HG03521 (cell line): Measurements from ENCODE around the gene ERGIC3.

Source experiments
- ATAC-seq: cut with Tn5 transposase; IDR thresholded peaks from one replicate; pipeline ENCODE4 v1.9.1; 2021; ENCODE audit warnings: mild to moderate bottlenecking, moderate library complexity; ENCODE audit not compliant: unreplicated experiment

ERGIC3 gene

DNA sequence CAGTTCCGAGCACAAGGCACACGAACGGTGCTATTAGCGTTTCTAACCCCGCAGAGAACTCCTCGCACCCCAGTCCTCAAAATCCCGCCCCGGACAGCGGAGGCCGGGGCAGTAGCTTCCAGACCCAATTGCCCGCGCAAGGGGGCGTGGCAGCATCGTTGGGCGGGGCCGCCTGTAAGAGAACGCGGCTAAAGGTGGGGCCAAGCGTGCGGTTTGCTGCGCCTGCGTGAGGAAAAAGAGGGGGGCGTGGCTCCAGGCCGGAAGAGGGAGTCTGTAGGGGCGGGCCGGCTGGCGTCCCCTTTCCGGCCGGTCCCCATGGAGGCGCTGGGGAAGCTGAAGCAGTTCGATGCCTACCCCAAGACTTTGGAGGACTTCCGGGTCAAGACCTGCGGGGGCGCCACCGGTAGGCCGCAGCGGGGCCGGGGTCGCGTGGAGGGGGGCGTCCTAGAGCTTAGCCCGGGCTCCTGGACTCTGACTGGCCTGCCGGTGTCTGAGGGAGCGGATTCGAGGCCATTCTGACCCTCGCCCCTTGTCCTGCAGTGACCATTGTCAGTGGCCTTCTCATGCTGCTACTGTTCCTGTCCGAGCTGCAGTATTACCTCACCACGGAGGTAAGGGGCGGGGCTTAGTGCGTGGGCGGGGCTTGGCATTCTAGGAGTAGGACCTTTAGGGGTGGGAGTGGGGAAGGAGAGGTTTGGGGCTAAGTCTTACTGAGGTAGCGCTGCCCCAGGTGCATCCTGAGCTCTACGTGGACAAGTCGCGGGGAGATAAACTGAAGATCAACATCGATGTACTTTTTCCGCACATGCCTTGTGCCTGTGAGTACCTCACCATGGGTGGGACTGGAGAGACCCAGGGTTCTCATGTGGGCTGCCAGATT lies at the start of gene ERGIC3:
Gene ERGIC3, plus strand, starts transcription at position 296 of the 880 bp plus-strand sequence. Its CDS starts 20 bp downstream, at position 316.
- peak; percentile 90 for ATAC-seq

- ATAC-seq: no peak
These were observed 49.5 kb upstream of the ERGIC3 start for GRCh38 chr20:35492352-35492751.

- ATAC-seq: no peak
These were observed 45.4 kb upstream of the ERGIC3 start for GRCh38 chr20:35496481-35496880.

- ATAC-seq: no peak
These were observed 44.6 kb upstream of the ERGIC3 start for GRCh38 chr20:35497320-35497719.

DNA sequence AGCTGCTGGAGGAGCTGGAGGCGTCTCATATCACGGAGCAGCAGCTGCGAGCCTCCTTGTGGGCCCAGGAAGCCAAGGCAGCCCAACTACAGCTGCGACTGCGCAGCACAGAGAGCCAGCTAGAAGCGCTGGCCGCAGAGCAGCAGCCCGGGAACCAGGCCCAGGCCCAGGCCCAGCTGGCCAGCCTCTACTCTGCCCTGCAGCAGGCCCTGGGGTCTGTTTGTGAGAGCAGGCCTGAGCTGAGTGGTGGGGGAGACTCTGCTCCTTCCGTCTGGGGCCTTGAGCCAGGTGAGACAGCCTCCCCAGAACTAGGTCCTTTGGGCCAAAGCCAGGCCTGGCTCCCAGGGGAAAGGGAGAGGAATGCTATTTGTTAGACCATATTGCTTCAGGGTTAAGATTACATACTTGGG lies 44.1 kb upstream of the ERGIC3 start:
- no peak for ATAC-seq

- ATAC-seq: no peak
These were observed 42.6 kb upstream of the ERGIC3 start for GRCh38 chr20:35499271-35499670.

DNA sequence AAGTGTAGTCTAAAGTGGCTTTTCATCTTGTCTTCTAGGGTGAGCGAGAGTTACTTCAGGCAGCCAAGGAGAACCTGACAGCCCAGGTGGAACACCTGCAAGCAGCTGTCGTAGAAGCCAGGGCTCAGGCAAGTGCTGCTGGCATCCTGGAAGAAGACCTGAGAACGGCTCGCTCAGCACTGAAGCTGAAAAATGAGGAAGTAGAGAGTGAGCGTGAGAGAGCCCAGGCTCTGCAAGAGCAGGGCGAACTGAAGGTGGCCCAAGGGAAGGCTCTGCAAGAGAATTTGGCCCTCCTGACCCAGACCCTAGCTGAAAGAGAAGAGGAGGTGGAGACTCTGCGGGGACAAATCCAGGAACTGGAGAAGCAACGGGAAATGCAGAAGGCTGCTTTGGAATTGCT lies 39.5 kb upstream of the ERGIC3 start:
- ATAC-seq: no peak

DNA sequence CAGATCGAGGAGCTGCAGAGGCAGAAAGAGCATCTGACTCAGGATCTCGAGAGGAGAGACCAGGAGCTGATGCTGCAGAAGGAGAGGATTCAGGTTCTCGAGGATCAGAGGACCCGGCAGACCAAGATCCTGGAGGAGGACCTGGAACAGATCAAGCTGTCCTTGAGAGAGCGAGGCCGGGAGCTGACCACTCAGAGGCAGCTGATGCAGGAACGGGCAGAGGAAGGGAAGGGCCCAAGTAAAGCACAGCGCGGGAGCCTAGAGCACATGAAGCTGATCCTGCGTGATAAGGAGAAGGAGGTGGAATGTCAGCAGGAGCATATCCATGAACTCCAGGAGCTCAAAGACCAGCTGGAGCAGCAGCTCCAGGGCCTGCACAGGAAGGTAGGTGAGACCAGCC lies 38.6 kb upstream of the ERGIC3 start:
- no peak for ATAC-seq

DNA sequence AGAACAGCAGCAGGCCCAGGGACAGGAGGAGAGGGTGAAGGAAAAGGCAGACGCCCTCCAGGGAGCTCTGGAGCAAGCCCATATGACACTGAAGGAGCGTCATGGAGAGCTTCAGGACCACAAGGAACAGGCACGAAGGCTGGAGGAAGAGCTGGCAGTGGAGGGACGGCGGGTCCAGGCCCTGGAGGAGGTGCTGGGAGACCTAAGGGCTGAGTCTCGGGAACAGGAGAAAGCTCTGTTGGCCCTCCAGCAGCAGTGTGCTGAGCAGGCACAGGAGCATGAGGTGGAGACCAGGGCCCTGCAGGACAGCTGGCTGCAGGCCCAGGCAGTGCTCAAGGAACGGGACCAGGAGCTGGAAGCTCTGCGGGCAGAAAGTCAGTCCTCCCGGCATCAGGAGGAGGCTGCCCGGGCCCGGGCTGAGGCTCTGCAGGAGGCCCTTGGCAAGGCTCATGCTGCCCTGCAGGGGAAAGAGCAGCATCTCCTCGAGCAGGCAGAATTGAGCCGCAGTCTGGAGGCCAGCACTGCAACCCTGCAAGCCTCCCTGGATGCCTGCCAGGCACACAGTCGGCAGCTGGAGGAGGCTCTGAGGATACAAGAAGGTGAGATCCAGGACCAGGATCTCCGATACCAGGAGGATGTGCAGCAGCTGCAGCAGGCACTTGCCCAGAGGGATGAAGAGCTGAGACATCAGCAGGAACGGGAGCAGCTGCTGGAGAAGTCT lies 37.9 kb upstream of the ERGIC3 start:
- no peak for ATAC-seq

GRCh38 chr20:35504751-35505150 lies 37.1 kb upstream of the ERGIC3 start:
- ATAC-seq: no peak

GRCh38 chr20:35506179-35506578 lies 35.7 kb upstream of the ERGIC3 start:
- no peak for ATAC-seq

GRCh38 chr20:35506872-35507638 lies 34.8 kb upstream of the ERGIC3 start:
- ATAC-seq: no peak

DNA sequence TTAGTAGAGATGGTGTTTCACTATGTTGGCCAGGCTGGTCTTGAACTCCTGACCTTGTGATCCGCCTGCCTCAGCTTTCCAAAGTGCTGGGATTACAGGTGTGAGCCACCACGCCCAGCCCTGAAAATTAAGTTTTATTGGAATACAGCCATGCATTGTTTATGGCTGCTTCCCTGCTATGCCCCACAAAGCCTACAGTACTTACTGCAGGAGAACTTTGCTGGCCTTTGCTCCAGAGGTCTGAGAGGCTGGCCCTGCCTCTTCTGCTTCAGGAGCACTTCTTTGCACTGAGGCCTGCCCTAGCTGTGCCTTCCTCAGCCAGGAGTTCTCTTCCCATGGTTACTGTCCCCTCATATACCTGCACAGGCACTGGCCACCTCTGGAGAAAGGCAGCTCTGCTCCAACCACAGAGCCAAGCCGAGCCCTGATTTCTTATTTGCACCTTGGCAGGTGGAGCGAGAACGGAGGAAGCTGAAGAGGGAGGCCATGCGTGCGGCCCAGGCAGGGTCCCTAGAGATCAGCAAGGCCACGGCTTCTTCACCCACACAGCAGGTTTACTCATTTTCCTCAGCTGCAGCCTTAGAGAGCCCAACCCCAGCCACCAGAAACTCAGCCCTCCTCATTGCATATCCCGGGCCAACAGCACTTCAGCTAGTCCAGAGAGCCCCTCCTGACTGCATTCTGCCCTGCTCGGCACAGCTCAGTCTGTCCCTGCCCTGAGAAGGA lies 33.2 kb upstream of the ERGIC3 start:
- ATAC-seq: no peak

DNA sequence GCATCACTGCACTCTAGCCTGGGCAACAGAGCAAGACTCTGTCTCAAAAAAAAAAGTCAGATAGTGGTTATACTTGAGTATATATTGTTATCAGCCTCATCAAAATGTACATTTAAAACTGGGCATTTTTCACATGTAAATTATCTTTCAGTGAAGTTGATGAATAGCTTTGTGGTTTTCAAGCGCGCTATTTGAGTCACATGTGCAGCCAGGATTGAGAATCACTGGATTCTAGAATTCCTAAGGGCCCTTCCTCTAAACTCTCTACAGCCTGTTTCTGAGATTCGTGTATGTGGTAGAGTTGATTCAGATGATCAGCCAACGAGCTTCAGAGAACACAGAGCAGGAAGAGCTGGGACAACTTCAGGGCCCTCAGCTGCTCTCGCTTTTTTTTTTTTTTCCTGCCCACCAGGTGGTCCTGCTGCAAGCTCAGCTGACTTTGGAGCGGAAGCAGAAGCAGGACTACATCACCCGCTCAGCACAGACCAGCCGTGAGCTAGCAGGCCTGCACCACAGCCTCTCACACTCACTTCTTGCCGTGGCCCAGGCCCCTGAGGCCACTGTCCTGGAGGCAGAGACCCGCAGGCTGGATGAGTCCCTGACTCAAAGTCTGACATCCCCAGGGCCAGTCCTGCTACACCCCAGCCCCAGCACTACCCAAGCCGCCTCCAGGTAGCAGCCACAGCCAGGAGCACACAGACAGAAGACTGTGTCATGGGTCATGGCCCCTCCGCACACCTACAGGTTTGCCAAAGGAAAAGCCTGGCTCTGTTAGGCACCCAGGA lies 30.7 kb upstream of the ERGIC3 start:
- no peak for ATAC-seq

DNA sequence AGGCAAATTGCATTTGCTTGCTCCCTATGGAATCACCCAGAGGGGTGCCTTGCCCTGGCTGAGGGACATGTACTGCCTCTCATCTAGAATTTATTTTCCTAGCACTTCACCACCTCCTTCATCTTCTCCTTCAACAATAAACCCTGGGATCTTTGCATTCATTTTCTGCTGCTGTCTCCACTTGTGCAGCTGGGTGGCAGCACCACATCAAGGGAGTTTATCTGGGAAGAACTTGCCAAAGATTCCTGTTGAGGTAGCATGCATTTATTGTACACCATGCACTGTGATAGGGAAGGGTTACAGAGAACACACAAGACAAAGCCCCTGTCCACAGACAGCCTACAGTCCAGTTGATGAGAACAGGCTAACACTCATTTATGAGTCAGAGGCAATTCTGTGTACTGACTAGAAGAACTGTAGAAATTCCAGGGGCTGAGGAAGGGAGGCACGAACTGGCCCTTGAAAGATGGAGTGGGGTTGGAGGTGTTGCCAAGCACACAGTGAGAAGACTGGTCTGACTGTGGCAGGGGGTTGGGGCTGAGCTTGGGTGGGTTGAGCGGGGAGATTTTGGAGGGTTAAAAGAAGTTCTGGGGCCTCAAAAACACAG lies 30.0 kb upstream of the ERGIC3 start:
- no peak for ATAC-seq

DNA sequence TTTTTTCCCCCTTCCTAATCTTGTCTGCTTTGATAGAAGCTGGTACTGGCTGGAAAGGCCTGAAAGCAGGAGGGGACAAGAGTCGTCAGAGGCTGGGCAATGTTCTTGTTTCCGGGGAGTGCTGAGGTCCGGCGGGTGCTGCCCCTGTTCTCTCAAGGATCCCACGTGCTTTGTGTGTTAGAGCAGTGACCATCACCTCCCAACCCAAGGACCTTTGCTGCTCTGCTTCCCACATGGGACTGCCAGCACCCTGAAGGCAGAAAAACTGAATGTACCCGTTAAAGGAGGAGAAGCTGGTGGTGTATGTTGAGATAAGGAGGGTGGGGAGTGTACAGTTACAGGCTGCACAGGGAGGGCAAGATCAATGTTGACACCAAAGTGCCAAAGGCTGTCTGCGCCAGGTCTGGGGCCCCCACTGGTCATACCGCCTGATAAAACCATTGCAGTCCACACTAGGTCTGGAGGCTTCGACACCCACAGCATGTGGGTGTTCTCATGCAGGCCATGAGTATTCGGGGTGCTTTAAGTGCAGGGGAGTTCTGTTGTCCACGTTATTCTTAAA lies 27.4 kb upstream of the ERGIC3 start:
- ATAC-seq: no peak

DNA sequence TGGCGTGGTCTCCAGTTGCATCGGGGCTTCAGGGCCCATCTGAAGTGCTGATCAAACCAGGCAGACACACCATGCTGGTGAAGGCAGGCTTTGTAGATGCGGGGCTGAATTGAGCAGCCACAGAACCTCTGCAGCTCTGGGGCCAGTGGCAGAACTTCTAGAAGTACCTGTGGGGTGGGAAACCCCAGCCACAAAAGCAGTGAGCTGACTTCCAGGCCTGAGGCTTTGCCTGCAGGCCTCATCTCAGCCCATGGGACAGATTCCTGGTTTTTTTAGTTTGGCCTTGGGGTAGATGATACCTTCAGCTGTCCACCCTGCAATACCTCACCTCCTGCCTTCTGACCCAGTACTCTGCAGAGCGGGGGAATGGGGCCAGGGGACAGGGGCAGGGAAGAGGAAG lies 26.5 kb upstream of the ERGIC3 start:
- no peak for ATAC-seq

DNA sequence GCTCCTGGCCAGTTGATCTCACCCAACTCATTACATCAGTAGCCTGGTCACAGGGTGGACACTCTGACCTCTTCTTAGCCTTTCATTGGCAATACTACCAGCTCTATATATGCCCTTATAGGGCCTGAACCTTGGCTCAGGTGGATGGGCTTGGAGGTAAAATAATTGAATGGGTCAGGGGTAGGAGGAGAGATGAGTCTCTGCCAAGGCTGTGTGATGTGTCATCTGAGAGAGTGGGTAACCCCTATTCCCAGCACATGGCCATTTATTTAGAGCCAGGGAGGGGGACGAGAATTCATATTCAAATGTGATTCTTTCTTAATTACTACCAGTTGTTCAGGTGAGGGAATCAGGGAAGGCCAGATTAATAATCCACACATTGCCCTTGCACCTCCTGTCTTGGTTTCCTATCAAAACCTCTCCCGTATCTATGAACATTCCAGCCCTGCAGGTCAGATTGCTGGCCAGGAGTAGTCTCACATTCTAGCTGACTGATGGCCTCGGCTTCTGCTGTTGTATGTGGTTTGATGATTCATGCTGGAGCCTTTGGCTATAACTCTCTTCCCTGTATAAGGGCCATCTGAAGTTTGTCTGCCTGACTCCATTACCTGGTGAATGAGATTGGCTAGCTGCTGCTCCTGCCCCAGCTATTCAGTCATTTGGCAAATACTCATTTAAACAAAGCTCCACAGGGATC lies 25.8 kb upstream of the ERGIC3 start:
- ATAC-seq: no peak

DNA sequence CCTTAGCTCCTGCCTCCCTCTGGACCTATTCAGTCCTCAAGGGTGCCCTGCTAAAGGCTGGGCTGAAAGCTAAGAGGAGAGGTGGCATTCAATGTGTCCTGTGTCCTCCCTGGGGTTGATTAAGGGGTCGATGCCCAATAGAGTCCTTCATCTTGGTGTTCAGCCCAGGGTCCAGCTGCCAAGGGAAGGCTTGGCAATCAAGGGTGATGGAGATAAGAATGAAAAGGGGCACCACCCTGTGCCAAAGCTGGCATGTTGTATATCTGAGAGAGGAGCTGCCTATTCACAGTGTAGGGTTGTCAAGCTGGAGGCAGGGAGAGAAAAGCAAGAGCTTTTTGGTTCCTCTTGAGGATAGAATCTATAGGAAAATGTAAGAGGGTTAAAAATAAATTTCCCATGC lies 24.8 kb upstream of the ERGIC3 start:
- ATAC-seq: no peak
